ENCODE data around the gene PDE9A.

DNA sequence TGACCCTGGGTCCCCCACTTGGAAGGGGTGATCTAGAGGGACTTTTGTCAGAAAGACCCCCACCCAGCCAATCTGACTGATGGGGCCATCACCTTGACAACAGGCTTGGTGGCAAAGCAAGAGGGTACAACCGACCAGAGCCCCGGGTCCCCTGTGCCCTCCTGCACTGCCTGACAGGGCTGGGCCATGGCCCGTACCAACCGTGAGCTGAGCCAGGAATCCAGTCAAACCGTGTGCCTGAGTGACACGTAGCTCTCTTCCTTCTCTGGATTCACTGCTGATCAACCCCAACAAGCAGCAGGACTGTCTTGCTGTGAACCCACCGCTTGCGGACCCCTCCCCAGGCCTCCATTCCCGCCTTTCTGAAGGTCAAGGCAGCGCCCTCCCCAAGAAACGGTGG is 27.0 kb downstream of the PDE9A start:
- TF ChIP-seq CTCF (IDR thresholded peaks at IDR 0.05) (no peak), POLR2A (IDR thresholded peaks at IDR 0.05; ENCODE audit: low read length) (no peak), HOXB5 (CRISPR knock-in tag; IDR thresholded peaks at IDR 0.05) (no peak), RAD21 (conservative IDR thresholded peaks at IDR 0.05 in 1 of 2, IDR thresholded peaks at IDR 0.05 in 1 of 2) (no peak), KDM5A (IDR thresholded peaks at IDR 0.05) (no peak)
- TF ChIP-seq, protein P1, sequence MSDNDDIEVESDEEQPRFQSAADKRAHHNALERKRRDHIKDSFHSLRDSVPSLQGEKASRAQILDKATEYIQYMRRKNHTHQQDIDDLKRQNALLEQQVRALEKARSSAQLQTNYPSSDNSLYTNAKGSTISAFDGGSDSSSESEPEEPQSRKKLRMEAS (IDR thresholded peaks at IDR 0.05), result no peak

Measured in A549 (cell line).